ENCODE data around the gene ARFGAP3.

DNA sequence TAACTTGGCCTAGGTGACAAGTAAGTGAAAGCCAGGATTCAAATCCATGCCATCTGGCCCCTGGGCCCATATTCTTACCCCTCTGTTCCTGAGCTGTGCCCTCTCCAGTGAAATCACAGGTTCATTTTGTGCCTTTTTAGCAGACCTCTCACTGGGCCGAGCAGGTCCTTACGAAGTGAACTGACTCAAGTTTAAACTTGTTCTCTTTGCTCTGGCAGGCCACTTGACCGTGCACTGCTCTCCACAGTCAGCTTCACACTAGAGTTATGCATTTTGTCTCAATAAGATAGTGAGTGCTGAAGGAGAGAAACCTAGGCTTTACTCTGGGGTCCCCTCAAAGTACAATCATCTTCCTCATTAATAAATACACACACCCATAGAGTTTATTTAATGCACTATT lies 40.7 kb downstream of the ARFGAP3 start:
- TF ChIP-seq, protein P1, sequence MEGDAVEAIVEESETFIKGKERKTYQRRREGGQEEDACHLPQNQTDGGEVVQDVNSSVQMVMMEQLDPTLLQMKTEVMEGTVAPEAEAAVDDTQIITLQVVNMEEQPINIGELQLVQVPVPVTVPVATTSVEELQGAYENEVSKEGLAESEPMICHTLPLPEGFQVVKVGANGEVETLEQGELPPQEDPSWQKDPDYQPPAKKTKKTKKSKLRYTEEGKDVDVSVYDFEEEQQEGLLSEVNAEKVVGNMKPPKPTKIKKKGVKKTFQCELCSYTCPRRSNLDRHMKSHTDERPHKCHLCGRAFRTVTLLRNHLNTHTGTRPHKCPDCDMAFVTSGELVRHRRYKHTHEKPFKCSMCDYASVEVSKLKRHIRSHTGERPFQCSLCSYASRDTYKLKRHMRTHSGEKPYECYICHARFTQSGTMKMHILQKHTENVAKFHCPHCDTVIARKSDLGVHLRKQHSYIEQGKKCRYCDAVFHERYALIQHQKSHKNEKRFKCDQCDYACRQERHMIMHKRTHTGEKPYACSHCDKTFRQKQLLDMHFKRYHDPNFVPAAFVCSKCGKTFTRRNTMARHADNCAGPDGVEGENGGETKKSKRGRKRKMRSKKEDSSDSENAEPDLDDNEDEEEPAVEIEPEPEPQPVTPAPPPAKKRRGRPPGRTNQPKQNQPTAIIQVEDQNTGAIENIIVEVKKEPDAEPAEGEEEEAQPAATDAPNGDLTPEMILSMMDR (conservative IDR thresholded peaks at IDR 0.05; ENCODE audit: low read depth in 2 of 2), result no peak
- TF ChIP-seq POLR2AphosphoS5 (IDR thresholded peaks at IDR 0.05; ENCODE audit: low read depth), result no peak
- TF ChIP-seq CREB1 (CRISPR knock-in tag; IDR thresholded peaks at IDR 0.05; ENCODE audit: low read depth), result no peak
- no peak for TF ChIP-seq ZNF331 (CRISPR knock-in tag; IDR thresholded peaks at IDR 0.05; ENCODE audit: low read depth)
- TF ChIP-seq STAT1 (IDR thresholded peaks at IDR 0.05; ENCODE audit: unreplicated experiment), result no peak
- TF ChIP-seq EZH2 (IDR thresholded peaks at IDR 0.05; ENCODE audit: low read depth, unreplicated experiment), result no peak
- TF ChIP-seq, protein P2, sequence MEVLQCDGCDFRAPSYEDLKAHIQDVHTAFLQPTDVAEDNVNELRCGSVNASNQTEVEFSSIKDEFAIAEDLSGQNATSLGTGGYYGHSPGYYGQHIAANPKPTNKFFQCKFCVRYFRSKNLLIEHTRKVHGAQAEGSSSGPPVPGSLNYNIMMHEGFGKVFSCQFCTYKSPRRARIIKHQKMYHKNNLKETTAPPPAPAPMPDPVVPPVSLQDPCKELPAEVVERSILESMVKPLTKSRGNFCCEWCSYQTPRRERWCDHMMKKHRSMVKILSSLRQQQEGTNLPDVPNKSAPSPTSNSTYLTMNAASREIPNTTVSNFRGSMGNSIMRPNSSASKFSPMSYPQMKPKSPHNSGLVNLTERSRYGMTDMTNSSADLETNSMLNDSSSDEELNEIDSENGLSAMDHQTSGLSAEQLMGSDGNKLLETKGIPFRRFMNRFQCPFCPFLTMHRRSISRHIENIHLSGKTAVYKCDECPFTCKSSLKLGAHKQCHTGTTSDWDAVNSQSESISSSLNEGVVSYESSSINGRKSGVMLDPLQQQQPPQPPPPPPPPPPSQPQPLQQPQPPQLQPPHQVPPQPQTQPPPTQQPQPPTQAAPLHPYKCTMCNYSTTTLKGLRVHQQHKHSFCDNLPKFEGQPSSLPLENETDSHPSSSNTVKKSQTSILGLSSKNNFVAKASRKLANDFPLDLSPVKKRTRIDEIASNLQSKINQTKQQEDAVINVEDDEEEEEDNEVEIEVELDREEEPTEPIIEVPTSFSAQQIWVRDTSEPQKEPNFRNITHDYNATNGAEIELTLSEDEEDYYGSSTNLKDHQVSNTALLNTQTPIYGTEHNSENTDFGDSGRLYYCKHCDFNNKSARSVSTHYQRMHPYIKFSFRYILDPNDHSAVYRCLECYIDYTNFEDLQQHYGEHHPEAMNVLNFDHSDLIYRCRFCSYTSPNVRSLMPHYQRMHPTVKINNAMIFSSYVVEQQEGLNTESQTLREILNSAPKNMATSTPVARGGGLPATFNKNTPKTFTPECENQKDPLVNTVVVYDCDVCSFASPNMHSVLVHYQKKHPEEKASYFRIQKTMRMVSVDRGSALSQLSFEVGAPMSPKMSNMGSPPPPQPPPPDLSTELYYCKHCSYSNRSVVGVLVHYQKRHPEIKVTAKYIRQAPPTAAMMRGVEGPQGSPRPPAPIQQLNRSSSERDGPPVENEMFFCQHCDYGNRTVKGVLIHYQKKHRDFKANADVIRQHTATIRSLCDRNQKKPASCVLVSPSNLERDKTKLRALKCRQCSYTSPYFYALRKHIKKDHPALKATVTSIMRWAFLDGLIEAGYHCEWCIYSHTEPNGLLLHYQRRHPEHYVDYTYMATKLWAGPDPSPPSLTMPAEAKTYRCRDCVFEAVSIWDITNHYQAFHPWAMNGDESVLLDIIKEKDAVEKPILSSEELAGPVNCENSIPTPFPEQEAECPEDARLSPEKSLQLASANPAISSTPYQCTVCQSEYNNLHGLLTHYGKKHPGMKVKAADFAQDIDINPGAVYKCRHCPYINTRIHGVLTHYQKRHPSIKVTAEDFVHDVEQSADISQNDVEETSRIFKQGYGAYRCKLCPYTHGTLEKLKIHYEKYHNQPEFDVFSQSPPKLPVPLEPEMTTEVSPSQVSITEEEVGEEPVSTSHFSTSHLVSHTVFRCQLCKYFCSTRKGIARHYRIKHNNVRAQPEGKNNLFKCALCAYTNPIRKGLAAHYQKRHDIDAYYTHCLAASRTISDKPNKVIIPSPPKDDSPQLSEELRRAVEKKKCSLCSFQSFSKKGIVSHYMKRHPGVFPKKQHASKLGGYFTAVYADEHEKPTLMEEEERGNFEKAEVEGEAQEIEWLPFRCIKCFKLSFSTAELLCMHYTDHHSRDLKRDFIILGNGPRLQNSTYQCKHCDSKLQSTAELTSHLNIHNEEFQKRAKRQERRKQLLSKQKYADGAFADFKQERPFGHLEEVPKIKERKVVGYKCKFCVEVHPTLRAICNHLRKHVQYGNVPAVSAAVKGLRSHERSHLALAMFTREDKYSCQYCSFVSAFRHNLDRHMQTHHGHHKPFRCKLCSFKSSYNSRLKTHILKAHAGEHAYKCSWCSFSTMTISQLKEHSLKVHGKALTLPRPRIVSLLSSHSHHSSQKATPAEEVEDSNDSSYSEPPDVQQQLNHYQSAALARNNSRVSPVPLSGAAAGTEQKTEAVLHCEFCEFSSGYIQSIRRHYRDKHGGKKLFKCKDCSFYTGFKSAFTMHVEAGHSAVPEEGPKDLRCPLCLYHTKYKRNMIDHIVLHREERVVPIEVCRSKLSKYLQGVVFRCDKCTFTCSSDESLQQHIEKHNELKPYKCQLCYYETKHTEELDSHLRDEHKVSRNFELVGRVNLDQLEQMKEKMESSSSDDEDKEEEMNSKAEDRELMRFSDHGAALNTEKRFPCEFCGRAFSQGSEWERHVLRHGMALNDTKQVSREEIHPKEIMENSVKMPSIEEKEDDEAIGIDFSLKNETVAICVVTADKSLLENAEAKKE (CRISPR knock-in tag; IDR thresholded peaks at IDR 0.05), result no peak
- TF ChIP-seq EZH2phosphoT487 (IDR thresholded peaks at IDR 0.05; ENCODE audit: unreplicated experiment), result no peak
- TF ChIP-seq, protein P3, sequence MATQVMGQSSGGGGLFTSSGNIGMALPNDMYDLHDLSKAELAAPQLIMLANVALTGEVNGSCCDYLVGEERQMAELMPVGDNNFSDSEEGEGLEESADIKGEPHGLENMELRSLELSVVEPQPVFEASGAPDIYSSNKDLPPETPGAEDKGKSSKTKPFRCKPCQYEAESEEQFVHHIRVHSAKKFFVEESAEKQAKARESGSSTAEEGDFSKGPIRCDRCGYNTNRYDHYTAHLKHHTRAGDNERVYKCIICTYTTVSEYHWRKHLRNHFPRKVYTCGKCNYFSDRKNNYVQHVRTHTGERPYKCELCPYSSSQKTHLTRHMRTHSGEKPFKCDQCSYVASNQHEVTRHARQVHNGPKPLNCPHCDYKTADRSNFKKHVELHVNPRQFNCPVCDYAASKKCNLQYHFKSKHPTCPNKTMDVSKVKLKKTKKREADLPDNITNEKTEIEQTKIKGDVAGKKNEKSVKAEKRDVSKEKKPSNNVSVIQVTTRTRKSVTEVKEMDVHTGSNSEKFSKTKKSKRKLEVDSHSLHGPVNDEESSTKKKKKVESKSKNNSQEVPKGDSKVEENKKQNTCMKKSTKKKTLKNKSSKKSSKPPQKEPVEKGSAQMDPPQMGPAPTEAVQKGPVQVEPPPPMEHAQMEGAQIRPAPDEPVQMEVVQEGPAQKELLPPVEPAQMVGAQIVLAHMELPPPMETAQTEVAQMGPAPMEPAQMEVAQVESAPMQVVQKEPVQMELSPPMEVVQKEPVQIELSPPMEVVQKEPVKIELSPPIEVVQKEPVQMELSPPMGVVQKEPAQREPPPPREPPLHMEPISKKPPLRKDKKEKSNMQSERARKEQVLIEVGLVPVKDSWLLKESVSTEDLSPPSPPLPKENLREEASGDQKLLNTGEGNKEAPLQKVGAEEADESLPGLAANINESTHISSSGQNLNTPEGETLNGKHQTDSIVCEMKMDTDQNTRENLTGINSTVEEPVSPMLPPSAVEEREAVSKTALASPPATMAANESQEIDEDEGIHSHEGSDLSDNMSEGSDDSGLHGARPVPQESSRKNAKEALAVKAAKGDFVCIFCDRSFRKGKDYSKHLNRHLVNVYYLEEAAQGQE (IDR thresholded peaks at IDR 0.05; ENCODE audit: unreplicated experiment), result no peak

Data from GM23338 (cell line).